DOHH2 (cell line): Measurements from ENCODE around the gene MAJIN.

Experiments
- H3F3A ChIP-seq: fragments of 200-600 bp; sonication (generic), shearing (Covaris generic); 2 replicates; pipeline ENCODE4 v1.6.0; 2016; ENCODE audit warnings: antibody characterized with exemption, mild to moderate bottlenecking; ENCODE audit not compliant: control insufficient read depth, insufficient read depth
- H3K27ac ChIP-seq: fragments of 200-600 bp; sonication (generic); 2 replicates; pipeline ENCODE4 v1.5.1; 2014; ENCODE audit warnings: low read depth, mild to moderate bottlenecking, low read length, moderate library complexity
- H3K27me3 ChIP-seq: fragments of 200-600 bp; sonication (generic); 2 replicates; pipeline ENCODE4 v1.6.1; 2014; ENCODE audit warnings: mild to moderate bottlenecking, low read length, mixed read lengths; ENCODE audit not compliant: control insufficient read depth
- H3K36me3 ChIP-seq: fragments of 200-600 bp; sonication (generic); 2 replicates; pipeline ENCODE4 v1.6.1; 2014; ENCODE audit warnings: mild to moderate bottlenecking, low read length, moderate library complexity, mixed read lengths; ENCODE audit not compliant: control insufficient read depth
- H3K4me1 ChIP-seq: fragments of 200-600 bp; sonication (generic); 2 replicates; pipeline ENCODE4 v1.6.1; 2014; ENCODE audit warnings: mild to moderate bottlenecking, low read length, mixed read lengths; ENCODE audit not compliant: control insufficient read depth
- H3K4me2 ChIP-seq: fragments of 200-600 bp; sonication (generic); 2 replicates; pipeline ENCODE4 v1.6.0; 2014; ENCODE audit warnings: mild to moderate bottlenecking, low read length, moderate library complexity
- H3K4me3 ChIP-seq: fragments of 200-600 bp; sonication (generic); 2 replicates; pipeline ENCODE4 v1.5.1; 2014; ENCODE audit warnings: mild to moderate bottlenecking, low read length, mixed read lengths
- H3K79me2 ChIP-seq: fragments of 200-600 bp; sonication (generic); 2 replicates; pipeline ENCODE4 v1.6.1; 2014; ENCODE audit warnings: mild to moderate bottlenecking, low read length, mixed read lengths; ENCODE audit not compliant: control insufficient read depth
- H3K9me2 ChIP-seq: fragments of 200-600 bp; sonication (generic); replicated peaks from 2 replicates; pipeline ENCODE4 v1.6.1; 2014; ENCODE audit warnings: mild to moderate bottlenecking, low read length, mixed read lengths; ENCODE audit not compliant: control insufficient read depth
- H3K9me3 ChIP-seq: fragments of 200-600 bp; sonication (generic); 2 replicates; pipeline ENCODE4 v1.6.1; 2014; ENCODE audit warnings: antibody characterized with exemption, low read length, mixed read lengths; ENCODE audit not compliant: control insufficient read depth, insufficient read depth
- H4K20me1 ChIP-seq: fragments of 200-600 bp; sonication (generic); 2 replicates; pipeline ENCODE4 v1.6.0; 2014; ENCODE audit warnings: low read depth, mild to moderate bottlenecking, antibody characterized with exemption, low read length, moderate library complexity; ENCODE audit not compliant: control insufficient read depth, insufficient read depth
- EZH2phosphoT487 ChIP-seq: fragments of 200-600 bp; sonication (generic); IDR thresholded peaks from 2 replicates; pipeline ENCODE4 v1.6.1; 2017; ENCODE audit warnings: borderline replicate concordance, mild to moderate bottlenecking, antibody characterized with exemption, low read length, moderate library complexity, mixed read lengths
- TF ChIP-seq, protein P1 (sequence below): fragments of 200-600 bp; sonication (generic); IDR thresholded peaks from one replicate; pipeline ENCODE4 v1.5.1; 2014; ENCODE audit warnings: antibody characterized with exemption, mild to moderate bottlenecking, low read depth, low read length; ENCODE audit not compliant: poor library complexity, severe bottlenecking

Gene MAJIN

DNA sequence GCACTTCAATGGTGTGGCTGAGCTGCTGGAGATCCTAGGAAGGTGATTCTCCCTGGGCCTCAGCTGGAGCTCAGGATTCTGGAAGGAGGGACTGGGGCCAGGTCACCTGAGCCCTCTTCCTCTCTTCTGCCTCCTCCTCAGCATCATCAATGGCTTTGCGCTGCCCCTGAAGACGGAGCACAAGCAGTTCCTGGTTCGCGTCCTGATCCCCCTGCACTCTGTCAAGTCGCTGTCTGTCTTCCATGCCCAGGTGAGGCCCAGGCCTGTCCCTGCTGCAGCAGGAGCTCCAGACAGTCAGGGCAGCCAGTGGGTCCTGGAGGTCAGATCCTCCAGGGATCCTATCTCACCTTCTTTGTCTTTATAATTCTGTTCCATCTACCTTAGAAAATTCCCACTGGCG lies 41.6 kb downstream of the MAJIN start:
- Histone ChIP-seq H3K9me2 (no peaks in the 10 kb centered on the region), H3K36me3 (no peaks in the 10 kb centered on the region), H3F3A (no peaks in the 10 kb centered on the region), H4K20me1 (no peaks in the 10 kb centered on the region), H3K4me3 (no peak overlapping the region), H3K4me1 (peaks cover 1% of the 10 kb centered on the region), H3K79me2 (no peaks in the 10 kb centered on the region), H3K27me3 (no peaks in the 10 kb centered on the region), H3K4me2 (no peak overlapping the region), H3K27ac (no peak overlapping the region), H3K9me3 (no peaks in the 10 kb centered on the region)
- TF ChIP-seq, protein P1, sequence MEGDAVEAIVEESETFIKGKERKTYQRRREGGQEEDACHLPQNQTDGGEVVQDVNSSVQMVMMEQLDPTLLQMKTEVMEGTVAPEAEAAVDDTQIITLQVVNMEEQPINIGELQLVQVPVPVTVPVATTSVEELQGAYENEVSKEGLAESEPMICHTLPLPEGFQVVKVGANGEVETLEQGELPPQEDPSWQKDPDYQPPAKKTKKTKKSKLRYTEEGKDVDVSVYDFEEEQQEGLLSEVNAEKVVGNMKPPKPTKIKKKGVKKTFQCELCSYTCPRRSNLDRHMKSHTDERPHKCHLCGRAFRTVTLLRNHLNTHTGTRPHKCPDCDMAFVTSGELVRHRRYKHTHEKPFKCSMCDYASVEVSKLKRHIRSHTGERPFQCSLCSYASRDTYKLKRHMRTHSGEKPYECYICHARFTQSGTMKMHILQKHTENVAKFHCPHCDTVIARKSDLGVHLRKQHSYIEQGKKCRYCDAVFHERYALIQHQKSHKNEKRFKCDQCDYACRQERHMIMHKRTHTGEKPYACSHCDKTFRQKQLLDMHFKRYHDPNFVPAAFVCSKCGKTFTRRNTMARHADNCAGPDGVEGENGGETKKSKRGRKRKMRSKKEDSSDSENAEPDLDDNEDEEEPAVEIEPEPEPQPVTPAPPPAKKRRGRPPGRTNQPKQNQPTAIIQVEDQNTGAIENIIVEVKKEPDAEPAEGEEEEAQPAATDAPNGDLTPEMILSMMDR: no peak
- no peak for TF ChIP-seq EZH2phosphoT487

DNA sequence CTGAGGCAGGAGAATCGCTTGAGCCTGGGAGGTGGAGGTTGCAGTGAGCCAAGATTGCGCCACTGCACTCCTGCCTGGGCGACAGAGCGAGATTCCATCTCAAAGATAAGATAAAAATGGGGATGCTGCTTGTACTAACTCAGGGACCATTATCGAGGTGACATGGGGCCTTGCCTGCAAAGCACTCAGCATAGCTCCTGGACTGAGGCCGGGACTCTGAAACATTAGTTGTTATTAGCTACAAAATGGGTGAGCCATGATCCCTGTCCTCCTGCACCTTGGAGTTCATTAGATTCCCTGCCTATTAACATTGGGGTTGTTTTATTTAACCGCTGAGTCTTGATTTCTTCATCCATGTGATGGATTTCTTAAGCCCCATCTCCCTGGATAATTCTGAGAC lies 42.3 kb downstream of the MAJIN start:
- Histone ChIP-seq H3K9me3 (no peaks in the 10 kb centered on the region), H4K20me1 (no peaks in the 10 kb centered on the region), H3K9me2 (no peaks in the 10 kb centered on the region), H3K4me3 (no peak overlapping the region), H3K79me2 (no peaks in the 10 kb centered on the region), H3K27me3 (no peaks in the 10 kb centered on the region), H3F3A (no peaks in the 10 kb centered on the region), H3K27ac (no peak overlapping the region), H3K4me2 (no peak overlapping the region), H3K36me3 (no peaks in the 10 kb centered on the region), H3K4me1 (peaks cover 8% of the 10 kb centered on the region)
- TF ChIP-seq EZH2phosphoT487: no peak
- TF ChIP-seq, protein P1: no peak

DNA sequence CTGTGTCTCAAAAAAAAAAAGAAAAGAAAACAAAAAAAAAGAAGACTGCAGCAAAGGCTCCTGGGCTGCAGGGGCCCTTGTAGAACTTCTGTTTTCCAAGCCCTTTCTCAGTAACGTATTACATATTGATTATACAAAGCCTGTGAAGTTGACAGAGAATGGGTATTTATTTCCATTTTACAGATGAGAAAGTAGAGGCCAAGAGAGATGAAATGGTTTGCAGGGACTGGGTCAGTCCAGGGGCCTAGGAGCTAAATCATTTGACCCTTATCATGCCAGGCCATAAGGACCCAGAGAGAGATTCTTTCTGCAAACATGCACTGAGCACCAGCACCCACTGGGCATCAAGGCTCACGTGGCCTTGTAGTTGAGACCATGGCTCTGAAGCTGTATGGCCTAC lies 43.0 kb downstream of the MAJIN start:
- no peaks in the 10 kb centered on the region for H3K9me3 ChIP-seq
- no peaks in the 10 kb centered on the region for H3F3A ChIP-seq
- no peaks in the 10 kb centered on the region for H4K20me1 ChIP-seq
- no peak overlapping the region for H3K4me2 ChIP-seq
- H3K27me3 ChIP-seq: no peaks in the 10 kb centered on the region
- no peak overlapping the region for H3K4me3 ChIP-seq
- H3K36me3 ChIP-seq: no peaks in the 10 kb centered on the region
- no peak overlapping the region for H3K27ac ChIP-seq
- H3K79me2 ChIP-seq: no peaks in the 10 kb centered on the region
- no peaks in the 10 kb centered on the region for H3K9me2 ChIP-seq
- peaks cover 13% of the 10 kb centered on the region for H3K4me1 ChIP-seq
- TF ChIP-seq, protein P1: no peak
- TF ChIP-seq EZH2phosphoT487: no peak

DNA sequence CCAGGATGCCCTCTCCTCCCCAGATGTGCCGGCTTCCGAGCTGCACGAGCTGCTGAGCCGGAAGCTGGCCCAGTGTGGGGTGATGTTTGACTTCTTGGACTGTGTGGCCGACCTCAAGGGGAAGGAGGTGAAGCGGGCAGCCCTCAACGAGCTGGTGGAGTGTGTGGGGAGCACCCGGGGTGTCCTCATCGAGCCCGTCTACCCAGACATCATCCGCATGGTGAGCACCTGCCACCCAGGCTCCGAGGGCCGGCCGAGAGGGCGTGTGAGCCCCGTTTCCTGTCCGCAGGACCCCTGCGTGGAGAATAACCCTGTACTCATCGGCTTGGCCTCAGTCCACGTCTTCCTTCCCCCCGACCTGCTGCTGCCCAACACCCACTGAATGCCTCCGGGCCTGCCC lies 45.2 kb downstream of the MAJIN start:
- Histone ChIP-seq H3K4me1 (peaks cover 19% of the 10 kb centered on the region), H3K36me3 (no peaks in the 10 kb centered on the region), H3K79me2 (no peaks in the 10 kb centered on the region), H3K9me2 (no peaks in the 10 kb centered on the region), H3K4me2 (no peak overlapping the region), H3K27ac (no peak overlapping the region), H3K4me3 (no peak overlapping the region), H3K27me3 (no peaks in the 10 kb centered on the region), H3K9me3 (no peaks in the 10 kb centered on the region), H3F3A (no peaks in the 10 kb centered on the region), H4K20me1 (no peaks in the 10 kb centered on the region)
- no peak for TF ChIP-seq EZH2phosphoT487
- TF ChIP-seq, protein P1: no peak
